Measurements from ENCODE around the gene CCDC183.

DNA sequence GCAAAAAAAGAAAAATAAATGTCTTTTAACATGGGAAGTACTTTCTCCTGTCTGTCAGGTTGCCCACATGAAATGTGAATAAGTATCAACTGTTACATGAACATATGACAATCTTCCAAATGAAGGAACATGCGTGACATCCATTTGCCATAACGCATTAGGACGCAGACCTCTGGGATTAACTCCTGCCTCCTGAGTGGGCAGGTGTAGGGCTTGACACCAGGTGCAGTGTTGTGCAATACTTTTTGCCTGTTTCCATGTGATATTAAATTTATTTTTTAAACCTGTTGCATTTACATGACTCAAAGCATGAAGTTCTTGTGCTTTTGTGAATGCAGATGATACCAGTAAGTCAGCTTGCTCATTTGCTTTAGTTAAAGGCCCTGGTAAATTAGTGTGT lies 13.7 kb upstream of the CCDC183 start:
- TF ChIP-seq POLR2A (IDR thresholded peaks at IDR 0.05; ENCODE audit: low read depth, low read length), result no peak
- TF ChIP-seq POLR2AphosphoS5 (IDR thresholded peaks at IDR 0.05; ENCODE audit: low read depth, low read length), result no peak
- no peak for TF ChIP-seq SPI1 (IDR thresholded peaks at IDR 0.05; ENCODE audit: low read depth, low read length)
